Measurements from ENCODE around the gene IFT88. TPM values are rescaled to one million over a fixed set of nuclear protein-coding genes. Genes with fewer than 3 reads are reported as not detected.

The IFT88 gene
- polyA plus RNA-seq, 1 of the 3 experiments (the other 2 are of a cell fraction): 6.2 TPM

DNA sequence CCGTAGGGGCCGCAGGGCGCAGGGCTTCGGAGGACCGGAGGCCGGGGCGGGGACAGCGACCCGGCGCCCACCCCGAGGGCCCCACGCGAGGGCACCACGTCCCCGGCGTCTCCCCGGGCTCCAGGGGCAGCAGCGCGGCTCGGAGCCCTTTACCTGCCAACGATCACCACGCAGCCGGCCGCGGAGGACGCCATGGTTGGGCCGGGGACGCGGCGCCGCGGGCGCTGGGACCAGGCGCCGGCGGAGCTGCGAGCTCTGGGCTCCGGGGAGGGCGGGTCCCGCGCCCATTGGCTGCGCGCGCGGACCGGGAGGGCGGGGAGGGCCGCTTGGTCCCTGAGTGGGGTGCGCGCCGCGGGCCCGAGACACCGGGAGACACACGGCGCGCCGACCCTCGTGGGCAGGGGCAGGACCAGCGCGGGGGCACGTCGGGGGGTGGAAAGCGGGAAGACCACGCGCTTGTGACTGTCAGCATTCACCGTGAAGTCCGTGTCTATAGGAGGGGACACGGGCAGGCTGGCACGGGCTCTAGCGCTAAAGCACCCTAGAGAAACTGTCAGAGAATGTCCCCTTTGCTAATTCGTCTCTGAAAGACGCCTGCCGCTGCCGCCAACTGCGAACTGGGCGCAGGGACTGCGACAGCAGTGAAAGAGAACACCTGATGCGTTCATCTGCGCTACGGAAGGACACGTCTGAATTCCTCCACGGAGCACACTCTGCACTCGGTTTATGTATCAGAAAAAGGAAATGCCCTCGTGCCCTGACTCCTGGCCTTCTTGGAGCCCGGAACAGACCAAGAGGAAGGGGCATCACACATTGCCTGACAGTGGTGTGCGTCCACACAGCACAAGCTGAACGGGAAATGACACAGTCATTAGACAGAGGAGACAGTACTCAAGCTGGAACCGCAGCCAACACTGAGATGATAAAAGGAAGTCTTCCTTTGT is 41.1 kb upstream of the IFT88 start, which contains the start of gene CRYL1:
Gene CRYL1, minus strand, starts transcription at position 257 of the 944 bp plus-strand sequence. Its CDS starts 63 bp downstream, at position 194.
- H3F3A ChIP-seq (replicated peaks; ENCODE audit: insufficient read depth): peaks cover 10% of the 10 kb centered on the region
- no peaks in the 10 kb centered on the region for H3K9me3 ChIP-seq
- peaks cover 17% of the 10 kb centered on the region for H3K79me2 ChIP-seq (ENCODE audit: insufficient read depth)
- H3K27me3 ChIP-seq (ENCODE audit: insufficient read depth): no peaks in the 10 kb centered on the region
- 0% methylated on average over 18 of the region's 89 CpGs for WGBS (ENCODE audit: low lambda C conversion rate)
- POLR2A ChIA-PET: no interaction called here
- DNase-seq: peak; percentile 87
- H3K4me3 ChIP-seq (ENCODE audit: low read depth in 2 of 2, low read length in 1 of 2): peak within 1 kb of the TSS; percentile 70 to 86
- H3K9ac ChIP-seq: peak within 1 kb of the TSS; percentile 80
- no peaks in the 10 kb centered on the region for H3K9me2 ChIP-seq
- TF ChIP-seq MXI1 (IDR thresholded peaks at IDR 0.05; ENCODE audit: low read depth, low read length) (no peak; the same call in 1 of the 2 replicates), JUND (IDR thresholded peaks at IDR 0.05) (no peak), MEF2A (IDR thresholded peaks at IDR 0.05; ENCODE audit: borderline replicate concordance, low read depth) (no peak), NFIC (IDR thresholded peaks at IDR 0.05; ENCODE audit: borderline replicate concordance) (no peak), GABPA (IDR thresholded peaks at IDR 0.05; ENCODE audit: low read depth) (no peak), YY1 (IDR thresholded peaks at IDR 0.05; ENCODE audit: low read depth) (no peak), SIN3A (IDR thresholded peaks at IDR 0.05; ENCODE audit: borderline replicate concordance, low read depth, low read length) (peak; percentile 43; the same call in 1 of the 2 replicates), RXRA (IDR thresholded peaks at IDR 0.05; ENCODE audit: borderline replicate concordance, low read depth) (no peak), POLR2AphosphoS5 (IDR thresholded peaks at IDR 0.05; ENCODE audit: low read depth, low read length) (no peak; the same call in 1 of the 2 replicates), SMC3 (IDR thresholded peaks at IDR 0.05; ENCODE audit: low read depth, low read length) (no peak), NRF1 (IDR thresholded peaks at IDR 0.05; ENCODE audit: low read depth, low read length) (peak; percentile 39; the same call in 1 of the 2 replicates)
- TF ChIP-seq, protein P1, sequence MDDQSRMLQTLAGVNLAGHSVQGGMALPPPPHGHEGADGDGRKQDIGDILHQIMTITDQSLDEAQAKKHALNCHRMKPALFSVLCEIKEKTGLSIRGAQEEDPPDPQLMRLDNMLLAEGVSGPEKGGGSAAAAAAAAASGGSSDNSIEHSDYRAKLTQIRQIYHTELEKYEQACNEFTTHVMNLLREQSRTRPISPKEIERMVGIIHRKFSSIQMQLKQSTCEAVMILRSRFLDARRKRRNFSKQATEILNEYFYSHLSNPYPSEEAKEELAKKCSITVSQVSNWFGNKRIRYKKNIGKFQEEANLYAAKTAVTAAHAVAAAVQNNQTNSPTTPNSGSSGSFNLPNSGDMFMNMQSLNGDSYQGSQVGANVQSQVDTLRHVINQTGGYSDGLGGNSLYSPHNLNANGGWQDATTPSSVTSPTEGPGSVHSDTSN (IDR thresholded peaks at IDR 0.05): no peak
- TF ChIP-seq, protein P2, sequence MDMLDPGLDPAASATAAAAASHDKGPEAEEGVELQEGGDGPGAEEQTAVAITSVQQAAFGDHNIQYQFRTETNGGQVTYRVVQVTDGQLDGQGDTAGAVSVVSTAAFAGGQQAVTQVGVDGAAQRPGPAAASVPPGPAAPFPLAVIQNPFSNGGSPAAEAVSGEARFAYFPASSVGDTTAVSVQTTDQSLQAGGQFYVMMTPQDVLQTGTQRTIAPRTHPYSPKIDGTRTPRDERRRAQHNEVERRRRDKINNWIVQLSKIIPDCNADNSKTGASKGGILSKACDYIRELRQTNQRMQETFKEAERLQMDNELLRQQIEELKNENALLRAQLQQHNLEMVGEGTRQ (IDR thresholded peaks at IDR 0.05; ENCODE audit: borderline replicate concordance, low read depth, low read length): no peak
- TF ChIP-seq, protein P3, sequence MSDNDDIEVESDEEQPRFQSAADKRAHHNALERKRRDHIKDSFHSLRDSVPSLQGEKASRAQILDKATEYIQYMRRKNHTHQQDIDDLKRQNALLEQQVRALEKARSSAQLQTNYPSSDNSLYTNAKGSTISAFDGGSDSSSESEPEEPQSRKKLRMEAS (IDR thresholded peaks at IDR 0.05; ENCODE audit: low read depth): peak; percentile 87
- TF ChIP-seq, protein P4, sequence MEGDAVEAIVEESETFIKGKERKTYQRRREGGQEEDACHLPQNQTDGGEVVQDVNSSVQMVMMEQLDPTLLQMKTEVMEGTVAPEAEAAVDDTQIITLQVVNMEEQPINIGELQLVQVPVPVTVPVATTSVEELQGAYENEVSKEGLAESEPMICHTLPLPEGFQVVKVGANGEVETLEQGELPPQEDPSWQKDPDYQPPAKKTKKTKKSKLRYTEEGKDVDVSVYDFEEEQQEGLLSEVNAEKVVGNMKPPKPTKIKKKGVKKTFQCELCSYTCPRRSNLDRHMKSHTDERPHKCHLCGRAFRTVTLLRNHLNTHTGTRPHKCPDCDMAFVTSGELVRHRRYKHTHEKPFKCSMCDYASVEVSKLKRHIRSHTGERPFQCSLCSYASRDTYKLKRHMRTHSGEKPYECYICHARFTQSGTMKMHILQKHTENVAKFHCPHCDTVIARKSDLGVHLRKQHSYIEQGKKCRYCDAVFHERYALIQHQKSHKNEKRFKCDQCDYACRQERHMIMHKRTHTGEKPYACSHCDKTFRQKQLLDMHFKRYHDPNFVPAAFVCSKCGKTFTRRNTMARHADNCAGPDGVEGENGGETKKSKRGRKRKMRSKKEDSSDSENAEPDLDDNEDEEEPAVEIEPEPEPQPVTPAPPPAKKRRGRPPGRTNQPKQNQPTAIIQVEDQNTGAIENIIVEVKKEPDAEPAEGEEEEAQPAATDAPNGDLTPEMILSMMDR (IDR thresholded peaks at IDR 0.05): no peak
- H4K20me1 ChIP-seq (ENCODE audit: insufficient read depth): no peaks in the 10 kb centered on the region
- peak within 1 kb of the TSS; percentile 99 for H2AFZ ChIP-seq (ENCODE audit: low read depth)
- no peaks in the 10 kb centered on the region for H3K36me3 ChIP-seq (replicated peaks in 1 of 2; ENCODE audit: control insufficient read depth in 1 of 2, insufficient read depth in 2 of 2, low read length in 1 of 2)
- H3K4me1 ChIP-seq (ENCODE audit: control insufficient read depth in 1 of 2, insufficient read depth in 2 of 2, low read depth in 1 of 2, low read length in 1 of 2): peaks cover 0 to 12% of the 10 kb centered on the region in 2 experiments; a peak in 1 of 4 replicates
- H3K27ac ChIP-seq (ENCODE audit: low read depth in 2 of 2, low read length in 1 of 2): peak within 1 kb of the TSS in 1 of 2 experiments; percentile 77; a peak in 2 of 4 replicates
- H3K4me2 ChIP-seq: peak within 1 kb of the TSS; percentile 83
- CTCF ChIA-PET: interaction anchor here (0.9 to 2.1 kb wide), 2 partner anchors 31 to 33 kb away, joined by 3 to 6 read pairs; no protein-coding TSS in a partner anchor
